HepG2 (cell line): Measurements from ENCODE around the gene GRAMD2A. TPM values are rescaled to one million over a fixed set of nuclear protein-coding genes. Genes with fewer than 3 reads are reported as not detected.
A peak's percentile ranks its signal among the peaks of the same experiment; 100 is the strongest.

Experiments used
- ZNF256 ChIP-seq: sonication (generic); formaldehyde crosslinking; conservative IDR thresholded peaks from 2 replicates; pipeline ENCODE4 v1.4.0; 2020; ENCODE audit warnings: missing genetic modification reagents
- ZNF382 ChIP-seq: sonication (generic); formaldehyde crosslinking; IDR thresholded peaks from 2 replicates; pipeline ENCODE4 v1.5.0; 2020; ENCODE audit warnings: missing genetic modification reagents, mild to moderate bottlenecking, borderline replicate concordance
- ZNF558 ChIP-seq: sonication (generic); formaldehyde crosslinking; IDR thresholded peaks from 2 replicates; pipeline ENCODE4 v1.9.0; 2022; ENCODE audit warnings: mild to moderate bottlenecking, missing genetic modification reagents, borderline replicate concordance
- polyA plus RNA-seq, 8 experiments: library from polyadenylated mRNA; depleted of rRNA in 3 of 8; stranded (reverse) in 7 of 8; unstranded in 1 of 8; fragments of >200 nt; fragmentation: Illumina TruSeq in 4 of 8; extraction: Trizol in 4 of 8; gene quantifications; 2 replicates each; pipeline versions ENCODE4 v1.2.1 to v1.2.3, GENCODE V29; 2011 to 2016; ENCODE audit warnings: low read depth in 4 of 8, missing spikeins in 1 of 8, mixed read lengths in 1 of 8; ENCODE audit not compliant: insufficient read depth in 1 of 8
- total RNA-seq, 5 experiments: library from RNA; depleted of rRNA; stranded (reverse); fragments of >200 nt; fragmentation: Illumina TruSeq; extraction: Trizol; gene quantifications; 2 replicates each; pipeline ENCODE4 v1.2.3, GENCODE V29; 2016; ENCODE audit warnings: low read depth in 1 of 5
- TF ChIP-seq, protein P1 (sequence below): sonication (generic); formaldehyde crosslinking; IDR thresholded peaks from 2 replicates; pipeline ENCODE4 v1.4.0; 2020; ENCODE audit warnings: missing genetic modification reagents, low read depth, mild to moderate bottlenecking, borderline replicate concordance
- TF ChIP-seq, protein P2 (sequence below): sonication (generic); formaldehyde crosslinking; conservative IDR thresholded peaks from 2 replicates; pipeline ENCODE4 v1.4.0; 2020; ENCODE audit warnings: missing genetic modification reagents
- TF ChIP-seq, protein P3 (sequence below): IDR thresholded peaks from 2 replicates; pipeline ENCODE4 v1.4.0; 2020; ENCODE audit warnings: mild to moderate bottlenecking, missing genetic modification reagents

The GRAMD2A gene
- total and polyA plus RNA-seq, 2 of the 13 experiments (the other 11 are each of a cell fraction or from before 2014, with no cell fraction given), result 0.04 TPM; not detected in 1

- TF ChIP-seq, protein P1, sequence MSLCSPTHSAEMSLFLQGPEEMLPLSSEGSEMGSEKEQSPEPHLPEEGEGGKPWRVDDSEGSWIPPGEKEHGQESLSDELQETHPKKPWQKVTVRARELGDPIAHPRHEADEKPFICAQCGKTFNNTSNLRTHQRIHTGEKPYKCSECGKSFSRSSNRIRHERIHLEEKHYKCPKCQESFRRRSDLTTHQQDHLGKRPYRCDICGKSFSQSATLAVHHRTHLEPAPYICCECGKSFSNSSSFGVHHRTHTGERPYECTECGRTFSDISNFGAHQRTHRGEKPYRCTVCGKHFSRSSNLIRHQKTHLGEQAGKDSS (CRISPR knock-in tag), result no peak
- TF ChIP-seq ZNF256 (CRISPR knock-in tag) (no peak), ZNF382 (CRISPR knock-in tag) (no peak), ZNF558 (CRISPR knock-in tag) (0 out of 2 replicates have a peak, but pooled peaks have one; percentile 8)
- TF ChIP-seq, protein P2, sequence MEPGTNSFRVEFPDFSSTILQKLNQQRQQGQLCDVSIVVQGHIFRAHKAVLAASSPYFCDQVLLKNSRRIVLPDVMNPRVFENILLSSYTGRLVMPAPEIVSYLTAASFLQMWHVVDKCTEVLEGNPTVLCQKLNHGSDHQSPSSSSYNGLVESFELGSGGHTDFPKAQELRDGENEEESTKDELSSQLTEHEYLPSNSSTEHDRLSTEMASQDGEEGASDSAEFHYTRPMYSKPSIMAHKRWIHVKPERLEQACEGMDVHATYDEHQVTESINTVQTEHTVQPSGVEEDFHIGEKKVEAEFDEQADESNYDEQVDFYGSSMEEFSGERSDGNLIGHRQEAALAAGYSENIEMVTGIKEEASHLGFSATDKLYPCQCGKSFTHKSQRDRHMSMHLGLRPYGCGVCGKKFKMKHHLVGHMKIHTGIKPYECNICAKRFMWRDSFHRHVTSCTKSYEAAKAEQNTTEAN (CRISPR knock-in tag), result peak; percentile 81; the same call in 1 of the 2 replicates
- TF ChIP-seq, protein P3, sequence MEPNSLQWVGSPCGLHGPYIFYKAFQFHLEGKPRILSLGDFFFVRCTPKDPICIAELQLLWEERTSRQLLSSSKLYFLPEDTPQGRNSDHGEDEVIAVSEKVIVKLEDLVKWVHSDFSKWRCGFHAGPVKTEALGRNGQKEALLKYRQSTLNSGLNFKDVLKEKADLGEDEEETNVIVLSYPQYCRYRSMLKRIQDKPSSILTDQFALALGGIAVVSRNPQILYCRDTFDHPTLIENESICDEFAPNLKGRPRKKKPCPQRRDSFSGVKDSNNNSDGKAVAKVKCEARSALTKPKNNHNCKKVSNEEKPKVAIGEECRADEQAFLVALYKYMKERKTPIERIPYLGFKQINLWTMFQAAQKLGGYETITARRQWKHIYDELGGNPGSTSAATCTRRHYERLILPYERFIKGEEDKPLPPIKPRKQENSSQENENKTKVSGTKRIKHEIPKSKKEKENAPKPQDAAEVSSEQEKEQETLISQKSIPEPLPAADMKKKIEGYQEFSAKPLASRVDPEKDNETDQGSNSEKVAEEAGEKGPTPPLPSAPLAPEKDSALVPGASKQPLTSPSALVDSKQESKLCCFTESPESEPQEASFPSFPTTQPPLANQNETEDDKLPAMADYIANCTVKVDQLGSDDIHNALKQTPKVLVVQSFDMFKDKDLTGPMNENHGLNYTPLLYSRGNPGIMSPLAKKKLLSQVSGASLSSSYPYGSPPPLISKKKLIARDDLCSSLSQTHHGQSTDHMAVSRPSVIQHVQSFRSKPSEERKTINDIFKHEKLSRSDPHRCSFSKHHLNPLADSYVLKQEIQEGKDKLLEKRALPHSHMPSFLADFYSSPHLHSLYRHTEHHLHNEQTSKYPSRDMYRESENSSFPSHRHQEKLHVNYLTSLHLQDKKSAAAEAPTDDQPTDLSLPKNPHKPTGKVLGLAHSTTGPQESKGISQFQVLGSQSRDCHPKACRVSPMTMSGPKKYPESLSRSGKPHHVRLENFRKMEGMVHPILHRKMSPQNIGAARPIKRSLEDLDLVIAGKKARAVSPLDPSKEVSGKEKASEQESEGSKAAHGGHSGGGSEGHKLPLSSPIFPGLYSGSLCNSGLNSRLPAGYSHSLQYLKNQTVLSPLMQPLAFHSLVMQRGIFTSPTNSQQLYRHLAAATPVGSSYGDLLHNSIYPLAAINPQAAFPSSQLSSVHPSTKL, result 0 out of 2 replicates have a peak, but pooled peaks have one; percentile 27
These were observed 16.7 kb downstream of the GRAMD2A start (continued) for GRCh38 chr15:72180761-72181324.
